ENCODE results near the gene OR4N2. TPM values are rescaled to one million over a fixed set of nuclear protein-coding genes. Genes with fewer than 3 reads are reported as not detected.

The OR4N2 gene
- total and polyA plus RNA-seq, 9 of the 15 experiments (the other 6 are each of a cell fraction or from before 2014, with no cell fraction given): not detected

DNA sequence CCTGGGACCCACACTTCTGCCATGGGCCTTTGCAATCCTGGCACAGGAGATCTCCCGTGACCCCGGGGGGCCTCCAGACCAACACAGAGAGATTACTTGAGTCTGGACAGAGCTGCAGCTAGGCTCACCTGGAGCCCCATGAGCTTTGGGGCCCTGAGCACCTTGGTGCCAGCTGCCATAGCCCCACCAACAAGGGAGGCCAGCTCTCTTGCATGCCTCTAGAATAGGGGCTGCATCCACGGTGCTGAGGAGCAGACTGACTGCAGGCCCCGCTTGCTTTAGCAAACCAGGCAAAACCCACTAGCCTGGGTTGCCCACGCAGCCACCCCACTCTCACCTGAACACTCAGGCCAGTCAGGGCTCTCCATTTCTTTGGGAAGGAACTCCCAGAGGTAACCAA is 3.7 kb upstream of the OR4N2 start:
- no peak for DNase-seq (ENCODE audit: extremely low read depth in 1 of 4, low spot score in 3 of 4)
- Histone ChIP-seq H3K4me1 (replicated peaks in 1 of 2; ENCODE audit: control insufficient read depth in 2 of 2, insufficient read depth in 2 of 2, low read length in 2 of 2) (no peaks in the 10 kb centered on the region), H4K20me1 (replicated peaks; ENCODE audit: control insufficient read depth, insufficient read depth, low read length) (no peaks in the 10 kb centered on the region), H3K36me3 (ENCODE audit: control insufficient read depth, insufficient read depth, low read length) (no peaks in the 10 kb centered on the region), H3K4me3 (no peak overlapping the region), H2AFZ (ENCODE audit: low read depth, low read length) (no peak overlapping the region), H3K9ac (ENCODE audit: insufficient read depth in 1 of 2, low read depth in 2 of 2, low read length in 2 of 2) (no peak overlapping the region), H3K4me2 (ENCODE audit: insufficient read depth, low read length) (no peak overlapping the region), H3K27me3 (ENCODE audit: control insufficient read depth in 2 of 2, insufficient read depth in 2 of 2, low read length in 2 of 2) (no peaks in the 10 kb centered on the region), H3K9me1 (ENCODE audit: control insufficient read depth, insufficient read depth, low read length) (no peaks in the 10 kb centered on the region), H3K9me3 (replicated peaks; ENCODE audit: control insufficient read depth, insufficient read depth, low read depth, low read length) (no peaks in the 10 kb centered on the region), H3K27ac (ENCODE audit: extremely low read depth, low read depth, low read length) (no peak overlapping the region), H3K79me2 (ENCODE audit: control insufficient read depth, insufficient read depth, low read length) (no peaks in the 10 kb centered on the region)
- CTCF ChIA-PET (ENCODE audit: low intra/inter-chr PET ratio): no interaction called here
- no peak for ATAC-seq
- 30% methylated on average over 5 of the region's 5 CpGs for WGBS (ENCODE audit: insufficient coverage, low coverage, missing lambda C conversion rate)
- no peak for FAIRE-seq
- POLR2A ChIA-PET: no interaction called here
- intact Hi-C loops (cut with micrococcal nuclease): loop anchor here (10.0 kb wide), 1 partner anchor 75 kb away; the partner anchor contains the start of gene OR4K2
- no TSS peak for BruUV-seq (replicated peaks)
- no peak for TF ChIP-seq ZNF121 (CRISPR knock-in tag; conservative IDR thresholded peaks at IDR 0.05)
- TF ChIP-seq, protein P1, sequence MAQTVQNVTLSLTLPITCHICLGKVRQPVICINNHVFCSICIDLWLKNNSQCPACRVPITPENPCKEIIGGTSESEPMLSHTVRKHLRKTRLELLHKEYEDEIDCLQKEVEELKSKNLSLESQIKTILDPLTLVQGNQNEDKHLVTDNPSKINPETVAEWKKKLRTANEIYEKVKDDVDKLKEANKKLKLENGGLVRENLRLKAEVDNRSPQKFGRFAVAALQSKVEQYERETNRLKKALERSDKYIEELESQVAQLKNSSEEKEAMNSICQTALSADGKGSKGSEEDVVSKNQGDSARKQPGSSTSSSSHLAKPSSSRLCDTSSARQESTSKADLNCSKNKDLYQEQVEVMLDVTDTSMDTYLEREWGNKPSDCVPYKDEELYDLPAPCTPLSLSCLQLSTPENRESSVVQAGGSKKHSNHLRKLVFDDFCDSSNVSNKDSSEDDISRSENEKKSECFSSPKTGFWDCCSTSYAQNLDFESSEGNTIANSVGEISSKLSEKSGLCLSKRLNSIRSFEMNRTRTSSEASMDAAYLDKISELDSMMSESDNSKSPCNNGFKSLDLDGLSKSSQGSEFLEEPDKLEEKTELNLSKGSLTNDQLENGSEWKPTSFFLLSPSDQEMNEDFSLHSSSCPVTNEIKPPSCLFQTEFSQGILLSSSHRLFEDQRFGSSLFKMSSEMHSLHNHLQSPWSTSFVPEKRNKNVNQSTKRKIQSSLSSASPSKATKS (CRISPR knock-in tag; IDR thresholded peaks at IDR 0.05): no peak
- TF ChIP-seq, protein P2, sequence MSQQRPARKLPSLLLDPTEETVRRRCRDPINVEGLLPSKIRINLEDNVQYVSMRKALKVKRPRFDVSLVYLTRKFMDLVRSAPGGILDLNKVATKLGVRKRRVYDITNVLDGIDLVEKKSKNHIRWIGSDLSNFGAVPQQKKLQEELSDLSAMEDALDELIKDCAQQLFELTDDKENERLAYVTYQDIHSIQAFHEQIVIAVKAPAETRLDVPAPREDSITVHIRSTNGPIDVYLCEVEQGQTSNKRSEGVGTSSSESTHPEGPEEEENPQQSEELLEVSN (IDR thresholded peaks at IDR 0.05; ENCODE audit: borderline replicate concordance in 1 of 2, extremely low read depth in 1 of 2, insufficient read depth in 1 of 2, insufficient read length in 1 of 2, low read depth in 1 of 2, low read length in 1 of 2, poor library complexity in 1 of 2, severe bottlenecking in 1 of 2): no peak
- in situ Hi-C loops (cut with MboI): no loop called here

Measured in K562 (cell line).